ENCODE measurements around the gene TAPT1.
A peak's percentile ranks its signal among the peaks of the same experiment; 100 is the strongest.

TAPT1 gene

DNA sequence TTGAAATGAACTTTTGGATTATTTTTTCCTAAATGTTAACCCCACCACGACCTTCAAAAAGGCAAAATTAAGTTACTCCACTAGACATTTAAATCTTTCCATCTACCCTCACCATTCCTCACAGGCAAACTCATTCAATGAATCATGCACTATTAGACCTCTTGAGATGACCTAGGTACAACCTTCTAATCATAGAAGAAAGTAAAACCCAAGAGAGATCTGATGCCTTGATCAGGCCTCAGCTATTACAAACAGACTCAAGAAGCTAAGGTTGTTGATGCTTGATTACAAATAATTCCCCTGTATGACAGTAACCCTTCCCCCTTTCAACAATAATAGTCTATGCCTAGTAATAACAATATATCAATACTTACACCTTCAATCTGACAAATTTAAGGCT lies 18.9 kb downstream of the TAPT1 start:
- H3K4me3 ChIP-seq (ENCODE audit: low read depth in 1 of 2, low read length in 1 of 2) = no peak overlapping the region
- H3K27me3 ChIP-seq = no peaks in the 10 kb centered on the region
- H3K4me1 ChIP-seq (ENCODE audit: control insufficient read depth in 1 of 2, insufficient read depth in 1 of 2, low read depth in 1 of 2, low read length in 1 of 2) = peaks cover 20 to 60% of the 10 kb centered on the region in 2 experiments
- H3K36me3 ChIP-seq = peaks cover 9% of the 10 kb centered on the region
- no peak overlapping the region for H3K27ac ChIP-seq
- TF ChIP-seq, protein P1, sequence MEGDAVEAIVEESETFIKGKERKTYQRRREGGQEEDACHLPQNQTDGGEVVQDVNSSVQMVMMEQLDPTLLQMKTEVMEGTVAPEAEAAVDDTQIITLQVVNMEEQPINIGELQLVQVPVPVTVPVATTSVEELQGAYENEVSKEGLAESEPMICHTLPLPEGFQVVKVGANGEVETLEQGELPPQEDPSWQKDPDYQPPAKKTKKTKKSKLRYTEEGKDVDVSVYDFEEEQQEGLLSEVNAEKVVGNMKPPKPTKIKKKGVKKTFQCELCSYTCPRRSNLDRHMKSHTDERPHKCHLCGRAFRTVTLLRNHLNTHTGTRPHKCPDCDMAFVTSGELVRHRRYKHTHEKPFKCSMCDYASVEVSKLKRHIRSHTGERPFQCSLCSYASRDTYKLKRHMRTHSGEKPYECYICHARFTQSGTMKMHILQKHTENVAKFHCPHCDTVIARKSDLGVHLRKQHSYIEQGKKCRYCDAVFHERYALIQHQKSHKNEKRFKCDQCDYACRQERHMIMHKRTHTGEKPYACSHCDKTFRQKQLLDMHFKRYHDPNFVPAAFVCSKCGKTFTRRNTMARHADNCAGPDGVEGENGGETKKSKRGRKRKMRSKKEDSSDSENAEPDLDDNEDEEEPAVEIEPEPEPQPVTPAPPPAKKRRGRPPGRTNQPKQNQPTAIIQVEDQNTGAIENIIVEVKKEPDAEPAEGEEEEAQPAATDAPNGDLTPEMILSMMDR (IDR thresholded peaks at IDR 0.05) = no peak
- no peaks in the 10 kb centered on the region for H3K9me3 ChIP-seq

DNA sequence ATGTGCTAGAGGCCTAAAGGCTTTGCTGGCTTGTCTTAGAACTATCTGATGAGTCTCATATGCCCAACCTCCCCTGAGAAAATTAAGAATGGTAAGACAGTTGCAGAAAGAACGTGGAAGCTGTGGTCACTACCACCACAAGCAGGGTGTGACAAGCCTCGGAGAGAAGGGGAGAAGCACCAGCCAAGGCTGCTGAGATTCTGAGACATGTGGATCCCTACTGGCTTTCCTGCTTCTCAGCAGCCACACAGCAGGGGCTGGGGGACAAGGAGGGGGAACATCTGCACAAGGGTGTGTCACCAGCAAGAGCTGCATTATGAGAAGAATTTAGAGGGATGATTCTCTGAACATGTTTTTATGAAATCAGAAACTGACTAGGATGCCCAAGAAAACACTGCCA lies 19.4 kb downstream of the TAPT1 start:
- Histone ChIP-seq H3K9me3 (no peaks in the 10 kb centered on the region), H3K27ac (peak overlapping the region; percentile 52), H3K4me1 (ENCODE audit: control insufficient read depth in 1 of 2, insufficient read depth in 1 of 2, low read depth in 1 of 2, low read length in 1 of 2) (peaks cover 15 to 54% of the 10 kb centered on the region in 2 experiments), H3K36me3 (peaks cover 7% of the 10 kb centered on the region), H3K27me3 (no peaks in the 10 kb centered on the region), H3K4me3 (ENCODE audit: low read depth in 1 of 2, low read length in 1 of 2) (no peak overlapping the region)
- TF ChIP-seq, protein P1 (IDR thresholded peaks at IDR 0.05) = no peak

DNA sequence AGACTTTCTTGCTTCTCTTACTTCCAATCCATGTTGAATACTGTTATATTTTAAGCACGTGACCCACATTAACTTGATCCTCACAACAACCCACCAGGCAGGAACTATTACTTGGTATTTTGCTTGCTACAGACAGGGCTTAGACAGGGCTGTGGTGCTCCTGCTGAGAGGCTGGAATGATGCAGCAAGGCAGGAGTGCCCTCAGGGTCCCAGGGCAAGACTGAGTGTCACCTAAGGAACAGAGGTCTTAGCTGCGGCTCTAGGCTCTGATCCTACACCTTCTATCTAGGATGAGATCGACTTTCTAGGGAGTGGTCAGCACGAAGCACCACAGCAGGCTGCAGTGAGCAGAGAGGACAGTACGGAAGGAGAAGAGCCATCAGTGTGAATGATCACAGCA lies 20.0 kb downstream of the TAPT1 start:
- Histone ChIP-seq H3K36me3 (peaks cover 7% of the 10 kb centered on the region), H3K27ac (peak overlapping the region; percentile 52), H3K27me3 (no peaks in the 10 kb centered on the region), H3K4me1 (ENCODE audit: control insufficient read depth in 1 of 2, insufficient read depth in 1 of 2, low read depth in 1 of 2, low read length in 1 of 2) (peaks cover 11 to 49% of the 10 kb centered on the region in 2 experiments), H3K9me3 (no peaks in the 10 kb centered on the region), H3K4me3 (ENCODE audit: low read depth in 1 of 2, low read length in 1 of 2) (no peak overlapping the region)
- TF ChIP-seq, protein P1 (IDR thresholded peaks at IDR 0.05) = no peak

DNA sequence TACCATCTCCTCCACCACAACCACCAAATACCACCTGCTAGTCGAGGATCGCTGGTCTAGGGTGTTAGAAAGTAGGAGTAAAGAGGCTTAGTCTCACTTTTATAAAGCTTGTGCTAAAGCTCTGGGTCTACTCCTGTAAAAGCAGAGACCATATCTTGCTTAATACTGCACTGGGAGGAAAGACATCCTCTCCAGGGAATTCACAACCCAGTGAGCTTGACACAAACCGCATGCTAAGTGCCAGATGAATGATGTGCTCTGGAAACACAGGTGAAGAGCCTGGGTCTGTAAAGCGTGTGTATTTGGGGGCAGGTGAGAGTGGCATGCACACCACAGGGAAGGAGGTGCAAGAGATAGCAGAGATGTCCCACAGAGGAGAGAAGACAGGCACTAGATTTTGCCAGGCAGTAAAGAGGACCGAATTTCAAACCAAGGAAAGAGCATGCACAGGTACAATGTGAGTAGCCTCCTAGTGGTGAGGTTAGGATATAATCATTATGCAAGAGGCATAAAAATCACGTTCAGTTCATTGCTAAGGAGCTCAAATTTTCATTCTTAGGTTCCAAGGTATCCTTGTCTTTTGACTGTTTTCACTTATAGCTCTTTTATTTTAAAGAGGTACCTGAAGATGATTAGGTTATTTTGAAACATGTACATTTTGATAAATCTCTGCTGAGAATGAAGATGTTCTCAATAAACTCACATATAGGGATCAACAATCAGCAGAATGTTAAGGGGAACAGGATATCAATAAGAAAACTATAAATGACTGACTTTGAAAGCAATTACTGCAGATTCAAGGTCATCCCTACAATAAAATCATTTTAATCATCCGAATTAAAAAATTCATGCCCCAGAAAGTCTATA lies 20.7 kb downstream of the TAPT1 start:
- Histone ChIP-seq H3K27me3 (no peaks in the 10 kb centered on the region), H3K36me3 (peaks cover 7% of the 10 kb centered on the region), H3K9me3 (no peaks in the 10 kb centered on the region), H3K4me1 (ENCODE audit: control insufficient read depth in 1 of 2, insufficient read depth in 1 of 2, low read depth in 1 of 2, low read length in 1 of 2) (peaks cover 11 to 46% of the 10 kb centered on the region in 2 experiments), H3K27ac (peak overlapping the region; percentile 52), H3K4me3 (ENCODE audit: low read depth in 1 of 2, low read length in 1 of 2) (no peak overlapping the region)
- TF ChIP-seq, protein P1 (IDR thresholded peaks at IDR 0.05) = peak; percentile 38

DNA sequence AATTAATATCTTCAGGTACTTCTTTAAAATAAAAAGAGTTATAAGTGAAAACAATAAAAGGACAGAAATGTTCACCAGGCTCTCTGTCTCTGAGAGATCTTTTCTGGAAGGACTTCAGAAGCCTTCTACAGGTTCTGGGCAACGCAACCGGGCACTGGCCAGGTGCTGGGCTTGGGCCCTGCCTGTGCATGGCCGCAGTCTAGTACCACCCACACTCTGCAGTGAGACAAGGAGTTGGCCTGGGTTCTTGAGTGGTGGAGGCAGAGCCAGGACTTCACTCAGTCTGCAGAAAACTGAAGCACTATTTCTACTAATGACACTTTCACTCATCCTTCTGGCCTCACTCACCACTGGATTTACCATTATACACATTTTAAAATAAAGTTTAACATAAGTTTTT lies 21.8 kb downstream of the TAPT1 start:
- H3K36me3 ChIP-seq = peaks cover 7% of the 10 kb centered on the region
- peaks cover 11 to 37% of the 10 kb centered on the region in 2 experiments for H3K4me1 ChIP-seq (ENCODE audit: control insufficient read depth in 1 of 2, insufficient read depth in 1 of 2, low read depth in 1 of 2, low read length in 1 of 2)
- no peaks in the 10 kb centered on the region for H3K9me3 ChIP-seq
- H3K27ac ChIP-seq = peak overlapping the region; percentile 63
- no peaks in the 10 kb centered on the region for H3K27me3 ChIP-seq
- no peak overlapping the region for H3K4me3 ChIP-seq (ENCODE audit: low read depth in 1 of 2, low read length in 1 of 2)
- TF ChIP-seq, protein P1 (IDR thresholded peaks at IDR 0.05) = no peak
